Stimulated activated naive B cell treated with anti-CD40 and anti-IgM and Interleukin-4, amounts not matched to agents 10 μg/mL and 1 μg/mL and 100 μg/mL, for 72 hours (primary cell): ENCODE data around the gene TMTC1.

Source experiments
- ATAC-seq, 2 donors: fragments of 150-1000 bp; cut with Tn5 transposase; replicated peaks; 2 replicates each; pipeline ENCODE4 v1.10.0; 2021; ENCODE audit warnings: moderate library complexity in 1 of 2
- DNase-seq: peaks from one replicate; pipeline ENCODE4 v3.0.0; 2021
- H3K27ac Mint-ChIP-seq: one replicate; pipeline ENCODE4 v1.8.0; 2022; ENCODE audit warnings: mild to moderate bottlenecking, mixed read lengths
- H3K27me3 Mint-ChIP-seq, 2 donors: one replicate each; pipeline ENCODE4 v1.8.0; 2022; ENCODE audit warnings: mixed read lengths in 2 of 2
- H3K36me3 Mint-ChIP-seq, 2 donors: one replicate each; pipeline ENCODE4 v1.8.0; 2022; ENCODE audit warnings: mixed read lengths in 2 of 2, mild to moderate bottlenecking in 1 of 2
- H3K4me1 Mint-ChIP-seq, 2 donors: one replicate each; pipeline ENCODE4 v1.8.0; 2022; ENCODE audit warnings: mixed read lengths in 2 of 2, mild to moderate bottlenecking in 1 of 2
- H3K4me3 Mint-ChIP-seq, 2 donors: one replicate each; pipeline ENCODE4 v1.8.0; 2022; ENCODE audit warnings: mild to moderate bottlenecking in 2 of 2, mixed read lengths in 2 of 2, moderate library complexity in 1 of 2
- H3K9me3 Mint-ChIP-seq, 2 donors: one replicate each; pipeline ENCODE4 v1.8.0; 2022; ENCODE audit warnings: mixed read lengths in 2 of 2, mild to moderate bottlenecking in 1 of 2

The TMTC1 gene

DNA sequence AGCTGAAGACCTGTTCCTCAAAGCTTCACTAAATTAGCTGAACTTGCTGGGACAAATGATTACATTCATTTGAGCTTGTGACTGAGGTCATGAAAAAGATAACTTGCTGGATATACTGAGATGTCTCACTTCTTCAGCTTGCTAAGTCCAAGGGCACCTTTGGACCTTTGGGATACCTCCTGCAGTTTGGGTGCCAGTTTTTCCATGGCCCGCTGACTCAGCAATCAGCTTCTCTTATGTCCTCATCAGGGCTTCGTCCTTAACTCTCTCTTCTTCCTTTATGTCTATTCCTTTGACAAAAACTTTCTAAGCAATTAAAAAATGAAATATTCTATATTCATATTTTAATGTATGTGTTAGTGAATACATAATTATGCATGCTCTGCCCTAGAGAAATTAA, 331.9 kb downstream of the TMTC1 start:
- H3K4me3 Mint-ChIP-seq, result no peak overlapping the region
- H3K27ac Mint-ChIP-seq, result no peak overlapping the region
- H3K27me3 Mint-ChIP-seq, result peaks cover 0 to 16% of the 10 kb centered on the region in 2 donors
- no peaks in the 10 kb centered on the region for H3K4me1 Mint-ChIP-seq
- H3K36me3 Mint-ChIP-seq, result no peaks in the 10 kb centered on the region
- peaks cover 0 to 5% of the 10 kb centered on the region in 2 donors for H3K9me3 Mint-ChIP-seq
- DNase-seq (no peak), ATAC-seq (no peak)
